Endothelial cell of umbilical vein (primary cell): Measurements from ENCODE around the gene ODAD3. TPM values are rescaled to one million over a fixed set of nuclear protein-coding genes. Genes with fewer than 3 reads are reported as not detected.

Experiments used
- BruUV-seq: library from RNA; stranded (reverse); fragments of 400-500 nt; replicated peaks from 2 replicates; lab custom pipeline; 2021; lab: Mats Ljungman, UMichigan
- CTCF ChIA-PET: fragments of 300-600, 350-600 bp; sonication (Branson Sonifier 250); formaldehyde crosslinking; loops from one replicate; lab custom pipeline; 2021; ENCODE audit warnings: antibody characterized with exemption, inconsistent platforms; lab: Charles Lee
- POLR2A ChIA-PET: fragments of 300-600, 350-600 bp; sonication (Branson Sonifier 250); formaldehyde crosslinking; loops from one replicate; lab custom pipeline; 2021; ENCODE audit warnings: antibody characterized with exemption, inconsistent platforms; lab: Charles Lee
- DNase-seq: peaks from one replicate; pipeline ENCODE4 v3.0.0-alpha.2; 2011; ENCODE audit warnings: low read depth, low spot score
- FAIRE-seq: peaks from 2 replicates; lab custom pipeline; 2011; peaks lifted over from hg19 to GRCh38; lab: Jason Lieb, UNC
- H2AFZ ChIP-seq: 2 replicates; pipeline ENCODE4 v1.6.0; 2012; ENCODE audit warnings: low read depth, low read length, control low read depth, inconsistent platforms
- H3K27ac ChIP-seq: 2 replicates; pipeline ENCODE4 v1.5.1; 2011; ENCODE audit warnings: low read depth, mild to moderate bottlenecking, control low read depth, low read length, moderate library complexity; ENCODE audit not compliant: insufficient read depth
- H3K27me3 ChIP-seq, 2 experiments: 2 replicates each; pipeline versions ENCODE4 v1.6.0 to v1.6.1; 2011; ENCODE audit warnings: low read length in 2 of 2, mixed read lengths in 1 of 2; ENCODE audit not compliant: control insufficient read depth in 2 of 2, insufficient read depth in 2 of 2
- H3K36me3 ChIP-seq, 2 experiments: 2 replicates in 1 of 2; 3 replicates in 1 of 2; pipeline ENCODE4 v1.5.1; 2011; ENCODE audit warnings: low read length in 2 of 2, mild to moderate bottlenecking in 1 of 2, moderate library complexity in 1 of 2; ENCODE audit not compliant: control insufficient read depth in 2 of 2, insufficient read depth in 2 of 2; ENCODE audit errors: extremely low read depth in 1 of 2
- H3K4me1 ChIP-seq: 3 replicates; pipeline ENCODE4 v1.5.1; 2011; ENCODE audit warnings: mild to moderate bottlenecking, low read length; ENCODE audit not compliant: control insufficient read depth, insufficient read depth; ENCODE audit errors: extremely low read depth
- H3K4me2 ChIP-seq: 2 replicates; pipeline ENCODE4 v1.6.1; 2011; ENCODE audit warnings: low read length, control low read depth, mixed read lengths; ENCODE audit not compliant: insufficient read depth
- H3K4me3 ChIP-seq, 3 experiments: fragments of 200-600 bp in 1 of 3; sonication (generic), shearing (Covaris generic) in 1 of 3; replicated peaks in 1 of 3; 2 replicates each; pipeline ENCODE4 v1.5.1; 2011 to 2016; ENCODE audit warnings: control low read depth in 3 of 3, low read length in 3 of 3, mild to moderate bottlenecking in 2 of 3, inconsistent platforms in 1 of 3, low read depth in 1 of 3, moderate library complexity in 1 of 3; ENCODE audit not compliant: insufficient read depth in 1 of 3
- H3K79me2 ChIP-seq: 2 replicates; pipeline ENCODE4 v1.6.0; 2012; ENCODE audit warnings: low read length, inconsistent platforms; ENCODE audit not compliant: control insufficient read depth, insufficient read depth
- H3K9ac ChIP-seq: replicated peaks from 2 replicates; pipeline ENCODE3; 2011; ENCODE audit warnings: low read length, control low read depth; ENCODE audit not compliant: insufficient read depth; ENCODE audit errors: extremely low read depth
- H3K9me1 ChIP-seq: replicated peaks from 3 replicates; pipeline ENCODE4 v1.6.0; 2011; ENCODE audit warnings: mild to moderate bottlenecking, low read length; ENCODE audit not compliant: control insufficient read depth, insufficient read depth; ENCODE audit errors: extremely low read depth
- H3K9me3 ChIP-seq: replicated peaks from 2 replicates; pipeline ENCODE4 v1.5.1; 2012; ENCODE audit warnings: low read length, inconsistent platforms; ENCODE audit not compliant: control insufficient read depth, insufficient read depth
- H4K20me1 ChIP-seq: replicated peaks from 2 replicates; pipeline ENCODE3; 2011; ENCODE audit warnings: mild to moderate bottlenecking, low read length; ENCODE audit not compliant: control insufficient read depth, insufficient read depth; ENCODE audit errors: extremely low read depth
- CTCF ChIP-seq, 2 donors: IDR thresholded peaks; 1 replicate in 1 of 2; 2 replicates in 1 of 2; pipeline ENCODE4 v1.5.1; 2011; ENCODE audit warnings: low read length in 2 of 2, mild to moderate bottlenecking in 2 of 2, moderate library complexity in 2 of 2, control low read depth in 1 of 2, inconsistent platforms in 1 of 2, low read depth in 1 of 2; ENCODE audit not compliant: insufficient read depth in 1 of 2; ENCODE audit errors: extremely low read depth in 1 of 2
- EZH2 ChIP-seq: IDR thresholded peaks from 2 replicates; pipeline ENCODE4 v1.6.1; 2012; ENCODE audit warnings: borderline replicate concordance, low read depth, mild to moderate bottlenecking, moderate library complexity, low read length, inconsistent platforms; ENCODE audit not compliant: severe bottlenecking
- FOS ChIP-seq: IDR thresholded peaks from 2 replicates; pipeline ENCODE4 v1.6.1; 2011; ENCODE audit warnings: mild to moderate bottlenecking, low read length, moderate library complexity, borderline replicate concordance; ENCODE audit not compliant: insufficient read depth
- GATA2 ChIP-seq: IDR thresholded peaks from 2 replicates; pipeline ENCODE4 v1.7.0; 2011; ENCODE audit warnings: low read depth, mild to moderate bottlenecking, moderate library complexity, mixed read lengths, low read length; ENCODE audit not compliant: insufficient read length, insufficient read depth
- JUN ChIP-seq: IDR thresholded peaks from 2 replicates; pipeline ENCODE4 v1.6.1; 2011; ENCODE audit warnings: borderline replicate concordance, low read depth; ENCODE audit not compliant: insufficient read length, insufficient read depth
- MYC ChIP-seq: IDR thresholded peaks from one replicate; pipeline ENCODE4 v1.6.1; 2011; ENCODE audit warnings: mild to moderate bottlenecking, low read depth, low read length
- POLR2A ChIP-seq: IDR thresholded peaks from 2 replicates; pipeline ENCODE4 v1.6.1; 2012; ENCODE audit warnings: low read depth, mild to moderate bottlenecking, control low read depth, low read length
- POLR2AphosphoS5 ChIP-seq: IDR thresholded peaks from 2 replicates; pipeline ENCODE4 v1.6.1; 2012; ENCODE audit warnings: low read depth, mild to moderate bottlenecking, control low read depth, low read length, moderate library complexity; ENCODE audit not compliant: insufficient read depth
- dilution Hi-C: fragments of 300-500 bp; cut with MboI; formaldehyde crosslinking; loops from one replicate; pipeline ENCODE4 v1.15.0; 2019; ENCODE audit warnings: low sequenced_read_pairs; ENCODE audit not compliant: extremely low pct_ligation_motif_present
- intact Hi-C: fragments of 100-400 bp; cut with micrococcal nuclease; formaldehyde crosslinking; loops from one replicate; pipeline ENCODE4 v1.10.0; 2022
- polyA plus RNA-seq, 4 experiments: library from polyadenylated mRNA; depleted of rRNA in 3 of 4; stranded (reverse) in 3 of 4; unstranded in 1 of 4; fragments of >200 nt; gene quantifications; 2 replicates each; pipeline versions ENCODE4 v1.2.1 to v1.2.3, GENCODE V29; 2011 to 2012; ENCODE audit warnings: missing spikeins in 1 of 4
- total RNA-seq: library from RNA; stranded (reverse); gene quantifications from 2 replicates; pipeline ENCODE4 v1.2.3, GENCODE V29; 2021
- TF ChIP-seq, protein P1 (sequence below): IDR thresholded peaks from 2 replicates; pipeline ENCODE4 v1.6.1; 2011; ENCODE audit not compliant: insufficient read depth, insufficient read length

Gene ODAD3
- total and polyA plus RNA-seq, 2 donors (not counting 3 experiments of a cell fraction or from before 2014, with no cell fraction given) = 0.14 to 0.97 TPM

DNA sequence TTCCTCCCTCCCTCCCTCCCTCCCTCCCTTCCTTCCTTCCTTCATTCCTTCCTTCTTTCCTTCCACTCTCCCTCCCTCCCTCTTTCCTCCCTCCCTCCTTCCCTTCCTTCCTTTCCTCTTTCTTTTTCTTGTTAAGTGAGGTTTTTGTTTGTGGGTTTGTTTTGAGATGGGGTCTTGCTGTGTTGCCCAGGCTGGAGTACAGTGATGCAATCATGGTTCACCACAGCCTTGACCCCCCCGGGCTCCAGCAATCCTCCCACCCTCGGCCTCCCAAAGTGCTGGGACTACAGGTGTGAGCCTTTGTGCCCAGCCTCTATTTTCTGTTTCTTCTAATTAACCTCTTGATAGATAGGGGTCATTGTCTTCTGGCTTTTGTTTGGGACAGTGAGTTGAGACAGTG lies 26.5 kb upstream of the ODAD3 start:
- Histone ChIP-seq H3K9me3 (no peaks in the 10 kb centered on the region), H3K27me3 (no peaks in the 10 kb centered on the region), H2AFZ (no peak overlapping the region), H3K4me1 (no peaks in the 10 kb centered on the region), H3K36me3 (no peaks in the 10 kb centered on the region), H3K4me2 (no peak overlapping the region), H3K9me1 (no peaks in the 10 kb centered on the region), H3K27ac (no peak overlapping the region), H4K20me1 (no peaks in the 10 kb centered on the region), H3K9ac (no peak overlapping the region), H3K79me2 (no peaks in the 10 kb centered on the region), H3K4me3 (no peak overlapping the region)
- CTCF ChIA-PET = no interaction called here
- BruUV-seq = no TSS peak
- TF ChIP-seq FOS (no peak), CTCF (IDR thresholded peaks at IDR 0.05; ENCODE audit: extremely low read depth in 1 of 2, insufficient read depth in 1 of 2, low read depth in 1 of 2, low read length in 2 of 2) (no peak), POLR2A (no peak), JUN (no peak), GATA2 (no peak), EZH2 (no peak), POLR2AphosphoS5 (no peak), MYC (no peak)
- TF ChIP-seq, protein P1, sequence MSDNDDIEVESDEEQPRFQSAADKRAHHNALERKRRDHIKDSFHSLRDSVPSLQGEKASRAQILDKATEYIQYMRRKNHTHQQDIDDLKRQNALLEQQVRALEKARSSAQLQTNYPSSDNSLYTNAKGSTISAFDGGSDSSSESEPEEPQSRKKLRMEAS = no peak
- intact Hi-C loops (no loop called here), dilution Hi-C loops (no loop called here)
- DNase-seq (no peak), FAIRE-seq (no peak)
- POLR2A ChIA-PET = no interaction called here
